ENCODE measurements around the gene CP. TPM values are rescaled to one million over a fixed set of nuclear protein-coding genes. Genes with fewer than 3 reads are reported as not detected.

The CP gene
- total and polyA plus RNA-seq, 2 of the 13 experiments (the other 11 are each of a cell fraction or from before 2014, with no cell fraction given), result 42.6 to 789 TPM

GRCh38 chr3:149129326-149130205, 92.1 kb downstream of the CP start, which contains the start of gene HPS3 (continued):
- TF ChIP-seq PBX2 (CRISPR knock-in tag; IDR thresholded peaks at IDR 0.05) (no peak), ZNF101 (CRISPR knock-in tag; IDR thresholded peaks at IDR 0.05; ENCODE audit: borderline replicate concordance, low read depth) (no peak), DMTF1 (CRISPR knock-in tag; IDR thresholded peaks at IDR 0.05) (no peak), ZNF710 (CRISPR knock-in tag; IDR thresholded peaks at IDR 0.05; ENCODE audit: borderline replicate concordance) (no peak; the same call in none of the 2 replicates), NFATC3 (CRISPR knock-in tag; IDR thresholded peaks at IDR 0.05) (no peak), TBP (CRISPR knock-in tag; IDR thresholded peaks at IDR 0.05) (no peak), ZNF30 (CRISPR knock-in tag; IDR thresholded peaks at IDR 0.05) (0 out of 2 replicates have a peak, but pooled peaks have one; percentile 4), ETV5 (CRISPR knock-in tag; IDR thresholded peaks at IDR 0.05; ENCODE audit: borderline replicate concordance) (peak; percentile 42; the same call in 1 of the 2 replicates), ZKSCAN5 (CRISPR knock-in tag; IDR thresholded peaks at IDR 0.05) (no peak), SRF (IDR thresholded peaks at IDR 0.05; ENCODE audit: low read depth, low read length) (no peak), NFKBIZ (CRISPR knock-in tag; IDR thresholded peaks at IDR 0.05) (0 out of 2 replicates have a peak, but pooled peaks have one; percentile 16), SSRP1 (CRISPR knock-in tag; IDR thresholded peaks at IDR 0.05) (no peak), TBX3 (IDR thresholded peaks at IDR 0.05; ENCODE audit: borderline replicate concordance) (no peak), ZNF605 (CRISPR knock-in tag; IDR thresholded peaks at IDR 0.05) (peak; percentile 70), FOXJ3 (CRISPR knock-in tag; IDR thresholded peaks at IDR 0.05; ENCODE audit: borderline replicate concordance) (peak; percentile 70; the same call in 1 of the 2 replicates), HMGXB3 (CRISPR knock-in tag; IDR thresholded peaks at IDR 0.05; ENCODE audit: borderline replicate concordance) (peak; percentile 10; the same call in 1 of the 2 replicates), ATF3 (CRISPR knock-in tag; IDR thresholded peaks at IDR 0.05) (no peak)

Data from HepG2 (cell line).